GM18505 (cell line): Measurements from ENCODE around the gene CDK13.
"Not testable (repeated sequence)": the region's sequence is repeated elsewhere in the genome, so short reads cannot be mapped to it uniquely, and the experiment has no call there.

ENCODE experiments used
- ATAC-seq: cut with Tn5 transposase; IDR thresholded peaks from one replicate; pipeline ENCODE4 v1.9.1; 2021; ENCODE audit not compliant: unreplicated experiment
- POLR2A ChIP-seq: IDR thresholded peaks from 4 replicates; pipeline ENCODE4 v1.6.1; 2011; ENCODE audit warnings: borderline replicate concordance; ENCODE audit not compliant: insufficient read depth, insufficient read length; ENCODE audit errors: extremely low read depth

CDK13 gene

GRCh38 chr7:40073239-40073638, 123.2 kb downstream of the CDK13 start:
- ATAC-seq = no peak
- no peak for TF ChIP-seq POLR2A

- TF ChIP-seq POLR2A = no peak
These were observed 127.8 kb downstream of the CDK13 start for GRCh38 chr7:40077849-40078248.

GRCh38 chr7:40092182-40092581, 142.1 kb downstream of the CDK13 start:
- TF ChIP-seq POLR2A = no peak
- no peak for ATAC-seq

More at GRCh38 chr7:40077849-40078248, 127.8 kb downstream of the CDK13 start:
- no peak for ATAC-seq

GRCh38 chr7:40093631-40094350, 143.7 kb downstream of the CDK13 start:
- no peak for TF ChIP-seq POLR2A
- ATAC-seq = no peak

- no peak for TF ChIP-seq POLR2A
- no peak for ATAC-seq
These were observed 145.2 kb downstream of the CDK13 start for GRCh38 chr7:40095230-40095629.

GRCh38 chr7:40095695-40096327, 145.8 kb downstream of the CDK13 start:
- no peak for TF ChIP-seq POLR2A
- ATAC-seq = no peak

GRCh38 chr7:40097728-40098127, 147.7 kb downstream of the CDK13 start:
- no peak for ATAC-seq
- TF ChIP-seq POLR2A = no peak

GRCh38 chr7:40098810-40099209, 148.8 kb downstream of the CDK13 start:
- TF ChIP-seq POLR2A = no peak
- ATAC-seq = no peak

GRCh38 chr7:40099837-40100236, 149.8 kb downstream of the CDK13 start:
- TF ChIP-seq POLR2A = no peak
- no peak for ATAC-seq

GRCh38 chr7:40101201-40101600, 151.1 kb downstream of the CDK13 start:
- TF ChIP-seq POLR2A = no peak
- no peak for ATAC-seq

GRCh38 chr7:40102897-40103296, 152.8 kb downstream of the CDK13 start:
- no peak for ATAC-seq
- TF ChIP-seq POLR2A = no peak

GRCh38 chr7:40105879-40106473, 155.9 kb downstream of the CDK13 start:
- no peak for TF ChIP-seq POLR2A
- no peak for ATAC-seq

GRCh38 chr7:40115936-40116335, 165.9 kb downstream of the CDK13 start:
- no peak for ATAC-seq
- no peak for TF ChIP-seq POLR2A

- ATAC-seq = not testable (repeated sequence)
These were observed 167.1 kb downstream of the CDK13 start for GRCh38 chr7:40117199-40117598.

- ATAC-seq = not testable (repeated sequence)
These were observed 168.1 kb downstream of the CDK13 start for GRCh38 chr7:40118201-40118600.
